IMR-90 (cell line): Measurements from ENCODE around the gene FGF9. TPM values are rescaled to one million over a fixed set of nuclear protein-coding genes. Genes with fewer than 3 reads are reported as not detected.

Experiments
- ATAC-seq: fragments of 200-7000 bp; cut with Tn5 transposase; 2 replicates; pipeline ENCODE4 v1.9.1; 2020; ENCODE audit warnings: low read depth, mild to moderate bottlenecking, moderate library complexity
- BruUV-seq: library from RNA; stranded (reverse); fragments of 400-500 nt; replicated peaks from 2 replicates; lab custom pipeline; 2021; lab: Mats Ljungman, UMichigan
- CTCF ChIA-PET: fragments of 300-600 bp; formaldehyde crosslinking; extraction: SDS; loops from one replicate; lab custom pipeline; 2021; ENCODE audit warnings: antibody characterized with exemption; lab: Yijun Ruan, JAX
- POLR2A ChIA-PET: fragments of 300-600 bp; sonication (Branson Sonifier 250); formaldehyde crosslinking; loops from one replicate; lab custom pipeline; 2022; ENCODE audit warnings: antibody characterized with exemption; ENCODE audit not compliant: unreplicated experiment; lab: Charles Lee
- DNase-seq: peaks from one replicate; pipeline ENCODE4 v3.0.0; 2013
- H2AFZ ChIP-seq: replicated peaks from 2 replicates; pipeline ENCODE3; 2013; ENCODE audit warnings: low read length, mild to moderate bottlenecking; ENCODE audit not compliant: poor library complexity
- H2AK5ac ChIP-seq: 2 replicates; pipeline ENCODE4 v1.6.1; 2013; ENCODE audit warnings: low read depth, low read length, inconsistent platforms
- H2AK9ac ChIP-seq: replicated peaks from 2 replicates; pipeline ENCODE3; 2013; ENCODE audit warnings: mild to moderate bottlenecking, low read depth, low read length, moderate library complexity; ENCODE audit not compliant: poor library complexity
- H2BK120ac ChIP-seq: 2 replicates; pipeline ENCODE4 v1.6.1; 2013; ENCODE audit warnings: low read depth, low read length, inconsistent platforms
- H2BK15ac ChIP-seq: 3 replicates; pipeline ENCODE4 v1.6.1; 2013; ENCODE audit warnings: low read depth, low read length, inconsistent platforms
- H2BK20ac ChIP-seq: 2 replicates; pipeline ENCODE4 v1.6.1; 2013; ENCODE audit warnings: low read depth, mild to moderate bottlenecking, inconsistent platforms, low read length, moderate library complexity
- H2BK5ac ChIP-seq: 2 replicates; pipeline ENCODE4 v1.6.1; 2013; ENCODE audit warnings: mild to moderate bottlenecking, low read depth, low read length, inconsistent platforms; ENCODE audit not compliant: poor library complexity, severe bottlenecking
- H3K14ac ChIP-seq: replicated peaks from 2 replicates; pipeline ENCODE4 v1.6.1; 2013; ENCODE audit warnings: low read depth, low read length, inconsistent platforms
- H3K18ac ChIP-seq: 2 replicates; pipeline ENCODE4 v1.6.1; 2013; ENCODE audit warnings: low read depth, low read length, control low read depth
- H3K23ac ChIP-seq: 2 replicates; pipeline ENCODE4 v1.6.1; 2013; ENCODE audit warnings: low read depth, low read length, inconsistent platforms
- H3K27ac ChIP-seq: 2 replicates; pipeline ENCODE4 v1.5.1; 2013; ENCODE audit warnings: mild to moderate bottlenecking, control low read depth, low read length; ENCODE audit not compliant: insufficient read depth
- H3K27me3 ChIP-seq: 2 replicates; pipeline ENCODE4 v1.6.1; 2013; ENCODE audit warnings: low read length; ENCODE audit not compliant: control insufficient read depth, insufficient read depth
- H3K36me3 ChIP-seq: 2 replicates; pipeline ENCODE4 v1.6.1; 2013; ENCODE audit warnings: low read length, mixed read lengths; ENCODE audit not compliant: control insufficient read depth, insufficient read depth
- H3K4ac ChIP-seq: 2 replicates; pipeline ENCODE4 v1.6.1; 2013; ENCODE audit warnings: low read depth, low read length, inconsistent platforms
- H3K4me1 ChIP-seq: 2 replicates; pipeline ENCODE4 v1.6.1; 2013; ENCODE audit warnings: low read length, mixed read lengths; ENCODE audit not compliant: control insufficient read depth, insufficient read depth
- H3K4me2 ChIP-seq: 2 replicates; pipeline ENCODE4 v1.6.1; 2013; ENCODE audit warnings: low read depth, mild to moderate bottlenecking, control low read depth, low read length, moderate library complexity
- H3K4me3 ChIP-seq: 2 replicates; pipeline ENCODE4 v1.5.1; 2013; ENCODE audit warnings: low read depth, mild to moderate bottlenecking, control low read depth, low read length, moderate library complexity; ENCODE audit not compliant: insufficient read depth
- H3K56ac ChIP-seq: 2 replicates; pipeline ENCODE4 v1.6.1; 2013; ENCODE audit warnings: low read length, inconsistent platforms; ENCODE audit not compliant: insufficient read depth; ENCODE audit errors: extremely low read depth
- H3K79me1 ChIP-seq, 2 experiments: 2 replicates each; pipeline ENCODE4 v1.6.1; 2013; ENCODE audit warnings: low read length in 2 of 2, inconsistent platforms in 1 of 2, low read depth in 1 of 2
- H3K9ac ChIP-seq: 2 replicates; pipeline ENCODE4 v1.6.1; 2013; ENCODE audit warnings: low read depth, low read length, control low read depth
- H3K9me1 ChIP-seq: 2 replicates; pipeline ENCODE4 v1.6.1; 2013; ENCODE audit warnings: low read length, inconsistent platforms; ENCODE audit not compliant: insufficient read depth
- H3K9me3 ChIP-seq: 2 replicates; pipeline ENCODE4 v1.6.1; 2013; ENCODE audit warnings: low read length; ENCODE audit not compliant: control insufficient read depth, insufficient read depth
- H4K20me1 ChIP-seq: 2 replicates; pipeline ENCODE4 v1.6.1; 2013; ENCODE audit warnings: low read length, inconsistent platforms; ENCODE audit not compliant: insufficient read depth
- H4K5ac ChIP-seq: 2 replicates; pipeline ENCODE4 v1.6.1; 2013; ENCODE audit warnings: mild to moderate bottlenecking, low read depth, low read length, control low read depth
- H4K8ac ChIP-seq, 2 experiments: 2 replicates each; pipeline ENCODE4 v1.6.1; 2013; ENCODE audit warnings: low read depth in 2 of 2, low read length in 2 of 2, control low read depth in 1 of 2, inconsistent platforms in 1 of 2
- H4K91ac ChIP-seq: 2 replicates; pipeline ENCODE4 v1.6.1; 2013; ENCODE audit warnings: low read depth, low read length, inconsistent platforms; ENCODE audit not compliant: insufficient read depth
- BHLHE40 ChIP-seq: fragments of 150-350 bp; IDR thresholded peaks from 2 replicates; pipeline ENCODE4 v1.6.1; 2016; ENCODE audit warnings: mild to moderate bottlenecking, low read depth, low read length
- CEBPB ChIP-seq: IDR thresholded peaks from 2 replicates; pipeline ENCODE4 v1.6.1; 2012; ENCODE audit warnings: low read depth, low read length, improper control_type of control experiment
- CHD1 ChIP-seq: IDR thresholded peaks from 2 replicates; pipeline ENCODE4 v1.6.1; 2012; ENCODE audit warnings: low read depth, low read length, improper control_type of control experiment
- CTCF ChIP-seq: conservative IDR thresholded peaks from 2 replicates; pipeline ENCODE4 v1.5.1; 2012; ENCODE audit warnings: mild to moderate bottlenecking, low read depth, low read length, improper control_type of control experiment
- ELK1 ChIP-seq: fragments of 150-350 bp; IDR thresholded peaks from 2 replicates; pipeline ENCODE4 v1.6.1; 2016; ENCODE audit warnings: low read depth, mild to moderate bottlenecking, low read length, moderate library complexity, borderline replicate concordance
- FOS ChIP-seq: fragments of 150-350 bp; IDR thresholded peaks from 2 replicates; pipeline ENCODE4 v1.6.1; 2016; ENCODE audit warnings: low read depth, low read length
- MAFK ChIP-seq: IDR thresholded peaks from 2 replicates; pipeline ENCODE4 v1.6.1; 2012; ENCODE audit warnings: low read depth, low read length, improper control_type of control experiment
- MXI1 ChIP-seq: IDR thresholded peaks from 2 replicates; pipeline ENCODE4 v1.6.1; 2012; ENCODE audit warnings: low read depth, mild to moderate bottlenecking, low read length, moderate library complexity, borderline replicate concordance
- NFE2L2 ChIP-seq: fragments of 150-350 bp; IDR thresholded peaks from 2 replicates; pipeline ENCODE4 v1.6.1; 2016; ENCODE audit warnings: low read depth, mild to moderate bottlenecking, low read length
- RAD21 ChIP-seq: IDR thresholded peaks from 2 replicates; pipeline ENCODE4 v1.6.1; 2012; ENCODE audit warnings: low read length, improper control_type of control experiment
- RCOR1 ChIP-seq: IDR thresholded peaks from 2 replicates; pipeline ENCODE4 v1.6.1; 2012; ENCODE audit warnings: mild to moderate bottlenecking, low read length, improper control_type of control experiment; ENCODE audit not compliant: insufficient replicate concordance
- RFX5 ChIP-seq: IDR thresholded peaks from 2 replicates; pipeline ENCODE4 v1.8.0; 2012; ENCODE audit warnings: low read depth, mild to moderate bottlenecking, low read length, moderate library complexity
- USF2 ChIP-seq: fragments of 150-350 bp; IDR thresholded peaks from 2 replicates; pipeline ENCODE4 v1.6.1; 2017; ENCODE audit warnings: mild to moderate bottlenecking, antibody characterized with exemption, low read length, low read depth
- WGBS, 2 experiments: methylation state at CpG; one replicate each; pipeline versions ENCODE4 v1.1.5 to v1.1.7; 2013; ENCODE audit warnings: missing lambda C conversion rate in 2 of 2; ENCODE audit not compliant: insufficient read length in 1 of 2; ENCODE audit errors: extremely low coverage in 2 of 2; 5-methylcytosine and 5-hydroxymethylcytosine counted together
- dilution Hi-C: fragments of 300-500 bp; cut with HindIII; formaldehyde crosslinking; loops from one replicate; pipeline ENCODE4 v1.14.3; 2018; ENCODE audit warnings: low sequenced_read_pairs; ENCODE audit not compliant: unreplicated experiment
- in situ Hi-C: fragments of 300-500 bp; cut with MboI; formaldehyde crosslinking; loops from 3 replicates; pipeline ENCODE4 v1.14.3; 2019; ENCODE audit warnings: low sequenced_read_pairs, inconsistent platforms, mixed read lengths
- intact Hi-C: fragments of 100-400 bp; cut with micrococcal nuclease; formaldehyde crosslinking; loops from 2 replicates; pipeline ENCODE4 v1.10.0; 2022
- polyA plus RNA-seq, 3 experiments: library from polyadenylated mRNA; depleted of rRNA; stranded (reverse); fragments of >200 nt; gene quantifications; 2 replicates each; pipeline ENCODE4 v1.2.3, GENCODE V29; 2012; ENCODE audit warnings: low replicate concordance in 1 of 3
- total RNA-seq: library from RNA; depleted of rRNA; stranded (reverse); fragments of >200 nt; gene quantifications from 2 replicates; pipeline ENCODE4 v1.2.3, GENCODE V29; 2012

The FGF9 gene
- total and polyA plus RNA-seq, 2 of the 4 experiments (the other 2 are of a cell fraction): under 0.01 to 0.05 TPM

GRCh38 chr13:21671620-21672286, 880 bp downstream of the FGF9 start:
- no peaks in the 10 kb centered on the region for H4K20me1 ChIP-seq
- peaks cover 40% of the 10 kb centered on the region for H3K27me3 ChIP-seq
- H3K4me2 ChIP-seq: peak overlapping the region; percentile 37; the same call in 1 of the 2 replicates
- no peak overlapping the region for H2BK15ac ChIP-seq
- ChIA-PET POLR2A (no interaction called here), CTCF (interaction anchor here (1.5 kb wide), 1 partner anchor 213 kb away, joined by 3 read pairs; no protein-coding TSS in a partner anchor)
- BruUV-seq: no TSS peak
- H2BK20ac ChIP-seq: no peak overlapping the region
- H2BK5ac ChIP-seq: no peak overlapping the region
- H4K8ac ChIP-seq: no peak overlapping the region
- H3K9me1 ChIP-seq: no peaks in the 10 kb centered on the region
- H3K36me3 ChIP-seq: no peaks in the 10 kb centered on the region
- no peaks in the 10 kb centered on the region for H3K9me3 ChIP-seq
- H4K91ac ChIP-seq: no peak overlapping the region
- 0% methylated on average over 3 of the region's 15 CpGs; no CpG with 5 or more reads in 1 of the 2 experiments for WGBS, 2 experiments
- peak overlapping the region; percentile 61 for H3K4me3 ChIP-seq
- H3K4me1 ChIP-seq: peaks cover 9% of the 10 kb centered on the region
- intact Hi-C loops (loop anchor here (2.0 to 10.0 kb wide), 7 partner anchors 34 to 607 kb away; no protein-coding TSS in a partner anchor), dilution Hi-C loops (no loop called here), in situ Hi-C loops (no loop called here)
- no peak overlapping the region for H2AK9ac ChIP-seq
- H2AFZ ChIP-seq: no peak overlapping the region
- H3K27ac ChIP-seq: no peak overlapping the region
- H3K56ac ChIP-seq: no peak overlapping the region
- no peak overlapping the region for H4K5ac ChIP-seq
- TF ChIP-seq MXI1 (no peak), FOS (no peak), MAFK (no peak), NFE2L2 (no peak), BHLHE40 (no peak), CTCF (no peak), RAD21 (no peak), CHD1 (no peak), CEBPB (no peak), RCOR1 (no peak), USF2 (no peak), ELK1 (no peak), RFX5 (no peak)
- H3K4ac ChIP-seq: no peak overlapping the region
- H3K23ac ChIP-seq: 0 out of 2 replicates have a peak overlapping the region, but pooled peaks have one; percentile 24
- DNase-seq (no peak), ATAC-seq (no peak)
- no peak overlapping the region for H2AK5ac ChIP-seq
- H3K9ac ChIP-seq: no peak overlapping the region
- H3K18ac ChIP-seq: no peak overlapping the region
- no peak overlapping the region for H3K14ac ChIP-seq
- no peaks in the 10 kb centered on the region for H3K79me1 ChIP-seq
- H2BK120ac ChIP-seq: no peak overlapping the region
